Esophagus (tissue), 2 donors: ENCODE measurements around the gene ATIC. TPM values are rescaled to one million over a fixed set of nuclear protein-coding genes. Genes with fewer than 3 reads are reported as not detected.
A peak's percentile ranks its signal among the peaks of the same experiment; 100 is the strongest.

Experiments
- H3K27ac ChIP-seq, 2 donors: one replicate each; pipeline ENCODE4 v1.5.1; 2013; ENCODE audit warnings: low read depth in 2 of 2, mild to moderate bottlenecking in 2 of 2, inconsistent platforms in 1 of 2, low read length in 1 of 2, moderate library complexity in 1 of 2
- H3K27me3 ChIP-seq, 2 donors: one replicate each; pipeline ENCODE4 v1.6.1; 2013; ENCODE audit warnings: low read length in 2 of 2, control low read depth in 1 of 2, mild to moderate bottlenecking in 1 of 2; ENCODE audit not compliant: insufficient read depth in 2 of 2, control insufficient read depth in 1 of 2
- H3K36me3 ChIP-seq, 2 donors: one replicate each; pipeline ENCODE4 v1.6.1; 2013; ENCODE audit warnings: low read length in 1 of 2; ENCODE audit not compliant: control insufficient read depth in 2 of 2, insufficient read depth in 2 of 2
- H3K4me1 ChIP-seq, 2 donors: one replicate each; pipeline ENCODE4 v1.6.1; 2013; ENCODE audit warnings: low read length in 1 of 2; ENCODE audit not compliant: control insufficient read depth in 2 of 2, insufficient read depth in 2 of 2
- H3K4me3 ChIP-seq, 2 donors: one replicate each; pipeline ENCODE4 v1.5.1; 2013; ENCODE audit warnings: low read length in 2 of 2, mild to moderate bottlenecking in 2 of 2, low read depth in 1 of 2, moderate library complexity in 1 of 2
- H3K9me3 ChIP-seq, 2 donors: one replicate each; pipeline ENCODE4 v1.6.1; 2013; ENCODE audit warnings: mild to moderate bottlenecking in 2 of 2, low read depth in 1 of 2, low read length in 1 of 2, moderate library complexity in 1 of 2; ENCODE audit not compliant: control insufficient read depth in 2 of 2, insufficient read depth in 1 of 2
- WGBS, 2 donors: extraction: QIAGEN DNeasy Blood & Tissue Kit; methylation state at CpG; one replicate each; pipeline ENCODE4 v1.1.7; 2013; 5-methylcytosine and 5-hydroxymethylcytosine counted together
- polyA plus RNA-seq, 2 donors: library from polyadenylated mRNA; stranded (reverse); fragments of 200-250 nt; gene quantifications; one replicate each; pipeline ENCODE4 v1.2.3, GENCODE V29; 2013
- donor health status: healthy with polysubstance abuse.
- donor health status: Bipolar disorder and iron deficiency.

The ATIC gene
- polyA plus RNA-seq, 2 donors = 55.7 to 76.9 TPM

DNA sequence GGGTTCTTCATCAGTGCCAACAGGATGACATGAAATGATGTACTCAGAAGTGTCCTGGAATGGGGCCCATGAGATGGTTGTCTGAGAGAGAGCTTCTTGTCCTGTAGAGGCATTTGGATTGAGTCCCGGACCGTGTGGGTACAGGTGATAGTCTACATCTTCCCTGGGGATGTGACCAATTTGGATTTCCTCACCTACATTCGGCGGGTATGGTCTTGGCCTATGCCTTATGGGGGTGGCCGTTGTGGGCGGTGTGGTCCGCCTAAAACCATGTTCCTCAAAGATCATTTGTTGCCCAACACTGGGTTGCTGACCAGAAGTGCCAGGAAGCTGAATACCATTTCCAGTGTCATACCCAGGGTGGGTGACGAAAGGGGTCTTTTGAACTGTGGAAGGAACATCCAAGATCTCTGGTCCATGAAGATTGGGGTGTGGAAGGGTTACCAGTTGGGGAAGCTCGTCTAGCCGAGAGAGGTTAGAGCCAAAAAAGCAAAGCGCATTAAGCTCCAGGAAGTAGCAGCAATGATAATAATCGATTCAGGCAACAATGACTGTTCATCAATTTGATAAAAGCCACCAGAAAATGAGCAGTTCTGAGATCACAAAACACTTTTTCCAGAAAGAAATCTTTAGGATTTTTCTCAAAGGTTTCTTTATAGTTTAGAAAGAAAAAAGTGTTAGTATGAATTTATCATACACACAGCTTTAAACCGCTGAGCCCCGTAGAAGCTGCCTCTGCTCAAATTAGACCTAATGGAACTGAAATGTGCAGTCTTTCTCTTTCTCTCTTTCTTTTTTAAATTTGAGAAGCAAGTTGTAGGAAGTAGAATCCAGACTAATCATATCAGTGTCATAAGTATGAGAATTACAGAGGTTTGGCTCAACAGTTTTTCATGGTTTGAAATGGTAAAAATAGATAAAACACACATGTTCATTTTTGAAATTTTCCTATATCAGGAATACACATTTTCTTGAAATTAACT is 60.3 kb downstream of the ATIC start:
- H3K27me3 ChIP-seq = no peaks in the 10 kb centered on the region
- H3K9me3 ChIP-seq = no peaks in the 10 kb centered on the region
- H3K4me3 ChIP-seq = no peak overlapping the region
- peaks cover 0 to 2% of the 10 kb centered on the region in 2 donors for H3K36me3 ChIP-seq
- H3K4me1 ChIP-seq = no peaks in the 10 kb centered on the region
- 85 to 89% methylated on average over 14 of the region's 14 CpGs for WGBS, 2 donors
- H3K27ac ChIP-seq = peak overlapping the region in 1 of 2 donors; percentile 29

DNA sequence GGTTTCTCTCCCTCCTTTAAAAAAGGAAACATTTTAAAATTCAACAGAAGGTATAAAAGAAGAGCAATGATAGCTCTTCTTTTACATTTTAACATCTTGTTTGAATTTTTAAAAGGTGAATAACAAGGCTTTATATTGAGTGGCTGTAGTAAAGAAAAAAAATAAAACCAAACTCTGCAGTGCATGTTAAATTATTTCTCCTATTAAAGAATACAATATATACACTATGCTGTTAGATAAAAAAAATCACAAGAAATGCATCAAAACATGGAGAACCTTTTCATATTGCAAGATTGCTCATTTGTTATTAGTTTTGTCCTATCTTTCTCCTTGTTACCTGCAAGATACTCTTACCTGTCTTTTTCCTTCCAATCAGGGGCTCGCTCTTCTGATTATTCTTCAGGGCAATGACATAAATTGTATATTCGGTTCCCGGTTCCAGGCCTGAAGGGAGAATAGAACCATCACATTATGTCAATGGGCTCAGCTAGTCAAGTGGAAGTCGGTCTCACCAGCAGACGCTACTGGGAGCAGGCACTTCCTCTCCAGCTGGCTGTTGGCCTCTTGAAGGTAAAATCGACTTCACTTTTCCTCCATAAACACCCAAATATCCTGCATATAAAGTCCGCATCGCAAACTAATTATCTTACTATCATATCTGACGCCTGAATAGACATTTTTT is 61.2 kb downstream of the ATIC start:
- Histone ChIP-seq H3K27ac (no peak overlapping the region), H3K27me3 (no peaks in the 10 kb centered on the region), H3K9me3 (no peaks in the 10 kb centered on the region), H3K4me3 (no peak overlapping the region), H3K4me1 (no peaks in the 10 kb centered on the region), H3K36me3 (peaks cover 0 to 2% of the 10 kb centered on the region in 2 donors)
- 91 to 92% methylated on average over 9 of the region's 9 CpGs for WGBS, 2 donors

DNA sequence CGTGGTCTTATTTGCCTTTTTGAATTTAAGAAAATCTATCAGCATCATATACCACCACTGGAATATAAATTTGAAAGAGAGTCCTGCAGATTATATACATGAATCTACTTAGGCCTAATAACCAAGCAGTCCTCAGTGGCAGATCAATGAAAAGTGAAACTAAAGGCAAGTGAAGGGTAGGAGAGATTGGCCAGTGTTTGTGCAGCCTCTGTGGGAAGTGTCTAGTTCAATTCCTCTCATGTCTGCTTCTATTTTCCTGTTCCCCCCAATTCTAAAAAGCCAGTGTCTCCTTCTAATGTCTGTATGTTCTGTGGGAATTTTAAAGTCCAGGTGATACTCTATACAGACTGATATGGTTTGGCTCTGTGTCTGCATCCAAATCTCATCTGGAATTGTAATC is 62.1 kb downstream of the ATIC start:
- Histone ChIP-seq H3K4me3 (no peak overlapping the region), H3K9me3 (no peaks in the 10 kb centered on the region), H3K36me3 (peaks cover 0 to 2% of the 10 kb centered on the region in 2 donors), H3K27me3 (no peaks in the 10 kb centered on the region), H3K4me1 (no peaks in the 10 kb centered on the region), H3K27ac (no peak overlapping the region)
- 73 to 78% methylated on average over 1 of the region's 1 CpG for WGBS, 2 donors

DNA sequence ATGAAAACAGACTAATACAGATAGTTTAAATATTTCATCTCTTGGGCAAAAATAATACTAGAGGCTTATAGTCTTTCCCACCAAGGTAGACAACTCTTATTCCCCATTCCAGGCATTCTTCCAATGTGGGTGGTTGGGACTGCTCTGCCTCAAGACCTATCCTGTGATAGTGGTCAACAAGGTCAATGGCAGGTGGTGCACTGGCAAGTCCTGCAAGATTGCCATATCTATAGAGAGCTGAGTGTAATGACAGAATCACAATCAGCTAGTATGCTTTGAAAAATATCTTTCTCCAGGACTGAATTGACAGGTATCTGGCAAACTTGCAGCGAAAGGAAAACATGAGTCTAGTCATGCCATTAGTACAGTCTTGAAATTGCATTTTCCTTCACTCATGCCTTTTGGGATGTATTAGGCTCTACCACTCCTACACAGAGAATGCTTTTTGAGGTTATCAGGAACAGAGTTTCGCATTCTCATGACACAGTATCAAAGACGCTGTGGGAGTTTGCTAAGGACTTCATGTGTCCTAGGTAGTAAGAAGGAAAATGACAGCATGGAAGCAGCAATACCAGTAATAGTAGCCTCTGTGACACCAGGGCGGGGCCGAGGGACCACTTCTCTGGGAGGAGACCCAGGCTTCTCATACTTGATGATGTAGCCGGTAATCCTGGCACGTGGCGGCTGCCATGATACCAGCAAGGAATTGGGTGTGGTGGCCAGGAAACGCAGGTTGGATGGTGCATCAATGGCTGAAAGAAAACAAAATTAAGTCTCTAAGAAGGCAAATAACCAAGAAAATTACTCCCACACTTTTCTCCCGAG is 63.0 kb downstream of the ATIC start:
- Histone ChIP-seq H3K27ac (no peak overlapping the region), H3K36me3 (peaks cover 0 to 2% of the 10 kb centered on the region in 2 donors), H3K4me3 (no peak overlapping the region), H3K4me1 (no peaks in the 10 kb centered on the region), H3K27me3 (no peaks in the 10 kb centered on the region), H3K9me3 (no peaks in the 10 kb centered on the region)
- 96% methylated on average over 10 of the region's 10 CpGs for WGBS, 2 donors

DNA sequence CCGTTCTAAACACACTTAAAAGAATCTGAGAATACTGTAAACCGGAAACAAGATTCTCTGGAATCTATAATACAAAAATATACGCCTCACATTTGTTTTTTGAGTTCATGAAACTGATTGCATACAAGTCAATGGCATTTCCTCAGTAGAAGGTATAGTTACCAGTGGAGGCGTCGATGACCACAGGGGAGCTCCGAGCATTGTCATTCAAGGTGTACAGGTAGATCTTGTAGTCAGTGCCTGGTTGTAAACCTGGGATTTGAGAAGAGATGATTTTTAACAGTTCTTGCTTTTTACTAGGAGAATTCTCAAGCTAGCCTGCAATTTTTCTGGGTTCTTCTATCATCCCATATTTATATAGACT is 63.6 kb downstream of the ATIC start:
- Histone ChIP-seq H3K9me3 (no peaks in the 10 kb centered on the region), H3K36me3 (peaks cover 0 to 2% of the 10 kb centered on the region in 2 donors), H3K27ac (no peak overlapping the region), H3K4me3 (no peak overlapping the region), H3K27me3 (no peaks in the 10 kb centered on the region), H3K4me1 (no peaks in the 10 kb centered on the region)
- WGBS, 2 donors = 97 to 98% methylated on average over 6 of the region's 6 CpGs

DNA sequence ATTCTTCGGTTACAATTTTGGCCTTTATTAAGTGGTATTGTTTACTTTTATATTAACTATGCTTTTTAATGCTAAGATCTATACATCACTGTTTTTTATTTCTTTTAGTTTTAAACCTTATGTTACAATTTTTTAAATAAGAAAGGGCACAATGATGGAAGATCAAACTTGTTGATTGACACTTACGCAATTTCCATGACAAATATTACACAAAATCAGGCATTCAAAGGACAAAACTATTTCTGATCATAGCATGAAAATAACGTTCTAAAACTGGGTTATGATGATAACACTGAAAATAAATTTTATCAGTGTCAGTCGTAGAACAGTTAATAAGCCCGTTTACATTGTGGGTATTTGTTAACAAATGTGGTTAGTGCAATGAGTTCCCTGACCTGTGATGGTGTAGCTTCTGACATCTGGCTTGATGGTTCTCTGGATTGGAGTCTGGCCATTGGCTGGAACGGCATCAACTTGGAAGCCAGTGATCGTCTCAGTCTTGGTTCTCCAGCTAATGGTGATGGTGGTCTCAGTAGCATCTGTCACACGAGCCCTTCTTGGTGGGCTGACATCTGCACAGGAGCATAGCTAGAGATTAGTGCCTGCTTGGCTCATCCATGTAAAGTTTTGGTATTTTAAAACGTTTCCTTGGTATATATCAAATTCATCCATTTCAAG is 64.4 kb downstream of the ATIC start:
- Histone ChIP-seq H3K9me3 (no peaks in the 10 kb centered on the region), H3K36me3 (peaks cover 0 to 2% of the 10 kb centered on the region in 2 donors), H3K4me3 (no peak overlapping the region), H3K27me3 (no peaks in the 10 kb centered on the region), H3K4me1 (no peaks in the 10 kb centered on the region), H3K27ac (no peak overlapping the region)
- WGBS, 2 donors = 81 to 85% methylated on average over 9 of the region's 9 CpGs

DNA sequence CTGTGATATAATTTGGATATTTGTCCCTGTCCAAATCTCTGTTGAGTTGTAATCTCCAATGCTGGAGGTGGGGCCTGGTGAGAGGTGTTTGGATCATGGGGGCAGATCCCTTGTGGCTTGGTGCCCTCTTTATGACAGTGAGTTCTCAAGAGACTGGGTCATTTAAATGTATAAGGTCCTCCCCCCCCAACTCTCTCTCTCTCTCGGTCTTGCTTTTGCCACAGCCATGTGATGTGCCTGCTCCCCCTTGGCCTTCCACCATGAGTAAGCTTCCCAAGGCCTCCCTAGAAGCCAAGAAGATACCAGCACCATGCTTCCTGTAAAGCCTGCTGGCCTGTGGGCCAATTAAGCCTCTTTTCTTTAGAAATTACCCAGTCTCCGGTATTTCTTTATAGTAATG is 65.4 kb downstream of the ATIC start:
- H3K4me1 ChIP-seq = no peaks in the 10 kb centered on the region
- H3K27ac ChIP-seq = no peak overlapping the region
- H3K27me3 ChIP-seq = no peaks in the 10 kb centered on the region
- WGBS, 2 donors = 84 to 95% methylated on average over 2 of the region's 2 CpGs
- H3K9me3 ChIP-seq = no peaks in the 10 kb centered on the region
- peaks cover 0 to 2% of the 10 kb centered on the region in 2 donors for H3K36me3 ChIP-seq
- no peak overlapping the region for H3K4me3 ChIP-seq

DNA sequence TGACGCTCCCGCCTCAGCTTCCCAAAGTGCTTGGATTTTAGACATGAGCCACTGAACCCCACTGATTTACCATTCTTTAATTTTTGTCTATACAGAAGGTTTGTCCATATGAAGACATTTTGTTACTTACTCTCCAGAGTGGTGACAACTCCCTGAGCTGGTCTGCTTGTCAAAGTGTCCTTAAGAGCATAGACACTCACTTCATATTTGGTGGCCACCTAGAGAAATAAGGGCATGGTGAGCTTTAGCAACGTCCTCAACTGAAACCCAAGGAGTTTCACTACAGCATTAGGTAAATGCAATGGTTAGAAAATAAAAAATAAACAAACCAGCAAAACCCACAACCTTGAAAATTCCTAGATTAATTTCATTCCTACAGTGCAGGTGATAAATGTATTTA is 66.2 kb downstream of the ATIC start:
- H3K9me3 ChIP-seq = no peaks in the 10 kb centered on the region
- no peaks in the 10 kb centered on the region for H3K4me1 ChIP-seq
- H3K4me3 ChIP-seq = no peak overlapping the region
- no peak overlapping the region for H3K27ac ChIP-seq
- 94 to 96% methylated on average over 3 of the region's 3 CpGs for WGBS, 2 donors
- peaks cover 0 to 2% of the 10 kb centered on the region in 2 donors for H3K36me3 ChIP-seq
- H3K27me3 ChIP-seq = no peaks in the 10 kb centered on the region

DNA sequence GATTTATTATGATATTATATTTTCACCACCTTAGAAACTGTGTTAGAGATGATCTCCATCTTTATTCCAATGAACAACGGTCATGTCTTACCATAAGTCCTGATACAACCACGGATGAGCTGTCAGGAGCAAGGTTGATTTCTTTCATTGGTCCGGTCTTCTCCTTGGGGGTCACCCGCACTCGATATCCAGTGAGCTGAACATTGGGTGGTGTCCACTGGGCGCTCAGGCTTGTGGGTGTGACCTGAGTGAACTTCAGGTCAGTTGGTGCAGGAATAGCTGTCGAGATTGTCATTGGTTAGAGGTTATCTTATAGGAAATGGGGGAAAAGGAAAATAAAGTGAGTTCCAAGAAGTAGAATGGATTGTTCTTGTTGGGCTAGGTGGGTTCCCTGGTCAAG is 67.2 kb downstream of the ATIC start:
- no peak overlapping the region for H3K4me3 ChIP-seq
- H3K9me3 ChIP-seq = no peaks in the 10 kb centered on the region
- no peak overlapping the region for H3K27ac ChIP-seq
- H3K36me3 ChIP-seq = peaks cover 0 to 2% of the 10 kb centered on the region in 2 donors
- 90 to 92% methylated on average over 7 of the region's 7 CpGs for WGBS, 2 donors
- H3K27me3 ChIP-seq = no peaks in the 10 kb centered on the region
- H3K4me1 ChIP-seq = no peaks in the 10 kb centered on the region
